Mucosa of rectum (tissue), 2 donors: ENCODE results near the gene SCMH1.

Source experiments
- H3K27ac ChIP-seq, 2 donors: one replicate each; pipeline ENCODE4 v1.7.0; 2013; ENCODE audit warnings: inconsistent platforms in 2 of 2, low read depth in 2 of 2, low read length in 2 of 2
- H3K27me3 ChIP-seq, 2 donors: one replicate each; pipeline ENCODE4 v1.7.0; 2013; ENCODE audit warnings: low read length in 2 of 2; ENCODE audit not compliant: control insufficient read depth in 2 of 2, insufficient read depth in 2 of 2
- H3K36me3 ChIP-seq, 2 donors: one replicate each; pipeline ENCODE4 v1.7.0; 2013; ENCODE audit warnings: low read length in 2 of 2; ENCODE audit not compliant: control insufficient read depth in 2 of 2, insufficient read depth in 2 of 2
- H3K4me1 ChIP-seq, 2 donors: one replicate each; pipeline ENCODE4 v1.7.0; 2013; ENCODE audit warnings: low read length in 2 of 2, mild to moderate bottlenecking in 1 of 2; ENCODE audit not compliant: control insufficient read depth in 2 of 2, insufficient read depth in 2 of 2
- H3K4me3 ChIP-seq, 2 donors: one replicate each; pipeline ENCODE4 v1.7.0; 2013; ENCODE audit warnings: low read length in 2 of 2
- H3K9ac ChIP-seq, 2 donors: one replicate each; pipeline ENCODE4 v1.7.0; 2013; ENCODE audit warnings: low read length in 2 of 2, low read depth in 1 of 2, mild to moderate bottlenecking in 1 of 2
- H3K9me3 ChIP-seq, 2 donors: one replicate each; pipeline ENCODE4 v1.7.0; 2013; ENCODE audit warnings: low read length in 2 of 2; ENCODE audit not compliant: control insufficient read depth in 2 of 2
- donor health status: healthy.
- donor health status: Normal muscosa, but diverticular disease.

SCMH1 gene

GRCh38 chr1:41241749-41242341 lies at the start of gene SCMH1:
Gene SCMH1, minus strand, starts transcription at chr1:41242306. Its CDS starts 56,173 bp downstream, at chr1:41186133.
- H3K4me1 ChIP-seq, result peaks cover 5 to 8% of the 10 kb centered on the region in 2 donors
- peak within 1 kb of the TSS; percentile 70 to 86 for H3K9ac ChIP-seq
- no peaks in the 10 kb centered on the region for H3K27me3 ChIP-seq

GRCh38 chr1:41291195-41291594 lies 49.1 kb upstream of the SCMH1 start:
- Histone ChIP-seq H3K4me1 (no peaks in the 10 kb centered on the region), H3K9me3 (no peaks in the 10 kb centered on the region), H3K27me3 (peaks cover under 1 to 2% of the 10 kb centered on the region in 2 donors), H3K9ac (no peak overlapping the region), H3K36me3 (no peaks in the 10 kb centered on the region), H3K27ac (no peak overlapping the region), H3K4me3 (no peak overlapping the region)

More at GRCh38 chr1:41241749-41242341, at the start of gene SCMH1:
- peak within 1 kb of the TSS; percentile 74 to 75 for H3K4me3 ChIP-seq
- H3K36me3 ChIP-seq, result no peaks in the 10 kb centered on the region
- H3K9me3 ChIP-seq, result no peaks in the 10 kb centered on the region
- H3K27ac ChIP-seq, result peak within 1 kb of the TSS; percentile 82 to 86

GRCh38 chr1:41289196-41289595 lies 47.1 kb upstream of the SCMH1 start:
- Histone ChIP-seq H3K4me3 (no peak overlapping the region), H3K27me3 (peaks cover 2 to 4% of the 10 kb centered on the region in 2 donors), H3K4me1 (no peaks in the 10 kb centered on the region), H3K27ac (no peak overlapping the region), H3K9me3 (no peaks in the 10 kb centered on the region), H3K36me3 (no peaks in the 10 kb centered on the region), H3K9ac (no peak overlapping the region)

- Histone ChIP-seq H3K9me3 (no peaks in the 10 kb centered on the region), H3K4me1 (no peaks in the 10 kb centered on the region), H3K9ac (no peak overlapping the region), H3K36me3 (no peaks in the 10 kb centered on the region), H3K4me3 (no peak overlapping the region), H3K27ac (no peak overlapping the region), H3K27me3 (peaks cover 2 to 4% of the 10 kb centered on the region in 2 donors)
Measured at GRCh38 chr1:41286992-41287391, 44.9 kb upstream of the SCMH1 start.

GRCh38 chr1:41286486-41286885 lies 44.4 kb upstream of the SCMH1 start:
- Histone ChIP-seq H3K4me1 (no peaks in the 10 kb centered on the region), H3K9ac (no peak overlapping the region), H3K9me3 (no peaks in the 10 kb centered on the region), H3K27me3 (peaks cover 2 to 4% of the 10 kb centered on the region in 2 donors), H3K36me3 (no peaks in the 10 kb centered on the region), H3K4me3 (no peak overlapping the region), H3K27ac (no peak overlapping the region)

- Histone ChIP-seq H3K4me1 (no peaks in the 10 kb centered on the region), H3K27ac (no peak overlapping the region), H3K9me3 (no peaks in the 10 kb centered on the region), H3K9ac (no peak overlapping the region), H3K27me3 (peaks cover 2 to 4% of the 10 kb centered on the region in 2 donors), H3K4me3 (no peak overlapping the region), H3K36me3 (no peaks in the 10 kb centered on the region)
Measured at GRCh38 chr1:41285818-41286217, 43.7 kb upstream of the SCMH1 start.

- Histone ChIP-seq H3K9ac (no peak overlapping the region), H3K27me3 (peaks cover 2 to 4% of the 10 kb centered on the region in 2 donors), H3K9me3 (no peaks in the 10 kb centered on the region), H3K4me3 (no peak overlapping the region), H3K36me3 (no peaks in the 10 kb centered on the region), H3K4me1 (no peaks in the 10 kb centered on the region), H3K27ac (no peak overlapping the region)
Measured at GRCh38 chr1:41284121-41284520, 42.0 kb upstream of the SCMH1 start.

- H3K27me3 ChIP-seq, result peaks cover 2 to 4% of the 10 kb centered on the region in 2 donors
- H3K9me3 ChIP-seq, result no peaks in the 10 kb centered on the region
- H3K36me3 ChIP-seq, result no peaks in the 10 kb centered on the region
- H3K9ac ChIP-seq, result no peak overlapping the region
- no peak overlapping the region for H3K4me3 ChIP-seq
- peaks cover 0 to under 1% of the 10 kb centered on the region in 2 donors for H3K4me1 ChIP-seq
- no peak overlapping the region for H3K27ac ChIP-seq
Measured at GRCh38 chr1:41282679-41283317, 40.7 kb upstream of the SCMH1 start.

- H3K27ac ChIP-seq, result no peak overlapping the region
- H3K4me1 ChIP-seq, result peaks cover 3 to 4% of the 10 kb centered on the region in 2 donors
Measured at GRCh38 chr1:41281334-41281733, 39.2 kb upstream of the SCMH1 start.

GRCh38 chr1:41280202-41281032 lies 38.3 kb upstream of the SCMH1 start:
- Histone ChIP-seq H3K27ac (no peak overlapping the region), H3K9me3 (no peaks in the 10 kb centered on the region), H3K27me3 (no peaks in the 10 kb centered on the region), H3K36me3 (no peaks in the 10 kb centered on the region), H3K4me3 (no peak overlapping the region), H3K9ac (no peak overlapping the region), H3K4me1 (peaks cover 3 to 4% of the 10 kb centered on the region in 2 donors)

More at GRCh38 chr1:41281334-41281733, 39.2 kb upstream of the SCMH1 start:
- no peaks in the 10 kb centered on the region for H3K36me3 ChIP-seq
- peaks cover 0 to 4% of the 10 kb centered on the region in 2 donors for H3K27me3 ChIP-seq
- no peaks in the 10 kb centered on the region for H3K9me3 ChIP-seq
- H3K4me3 ChIP-seq, result no peak overlapping the region
- H3K9ac ChIP-seq, result no peak overlapping the region
